Measurements from ENCODE around the gene COX7B.

Gene COX7B

GRCh38 chrX:77945910-77946545 is 46.8 kb downstream of the COX7B start:
- no peak for DNase-seq (ENCODE audit: low read depth)

- no peak for DNase-seq (ENCODE audit: low read depth)
Observed at GRCh38 chrX:77946571-77946970, 47.3 kb downstream of the COX7B start.

GRCh38 chrX:77949840-77950239 is 50.6 kb downstream of the COX7B start:
- DNase-seq (ENCODE audit: low read depth) = no peak

GRCh38 chrX:77952173-77952572 is 52.9 kb downstream of the COX7B start:
- DNase-seq (ENCODE audit: low read depth) = no peak

- DNase-seq (ENCODE audit: low read depth) = no peak
Observed at GRCh38 chrX:77953302-77953701, 54.0 kb downstream of the COX7B start.

GRCh38 chrX:77953708-77954107 is 54.4 kb downstream of the COX7B start:
- no peak for DNase-seq (ENCODE audit: low read depth)
